Panc1 (cell line): ENCODE measurements around the gene LHX3.

ENCODE experiments used
- POLR2AphosphoS5 ChIP-seq: IDR thresholded peaks from 2 replicates; pipeline ENCODE4 v1.6.1; 2012; ENCODE audit warnings: mild to moderate bottlenecking, low read depth, low read length, moderate library complexity
- REST ChIP-seq, 2 experiments: IDR thresholded peaks; 2 replicates each; pipeline ENCODE4 v1.6.1; 2011 to 2012; ENCODE audit warnings: low read depth in 2 of 2, control low read depth in 1 of 2, low read length in 1 of 2, mild to moderate bottlenecking in 1 of 2, moderate library complexity in 1 of 2; ENCODE audit not compliant: insufficient read depth in 1 of 2
- TCF7L2 ChIP-seq: IDR thresholded peaks from 2 replicates; pipeline ENCODE4 v1.6.1; 2011; ENCODE audit warnings: mild to moderate bottlenecking, low read depth, low read length, inconsistent platforms
- TF ChIP-seq, protein P1 (sequence below): fragments of 450-650 bp; IDR thresholded peaks from 2 replicates; pipeline ENCODE4 v1.5.1; 2017; ENCODE audit warnings: mild to moderate bottlenecking

- TF ChIP-seq, protein P1, sequence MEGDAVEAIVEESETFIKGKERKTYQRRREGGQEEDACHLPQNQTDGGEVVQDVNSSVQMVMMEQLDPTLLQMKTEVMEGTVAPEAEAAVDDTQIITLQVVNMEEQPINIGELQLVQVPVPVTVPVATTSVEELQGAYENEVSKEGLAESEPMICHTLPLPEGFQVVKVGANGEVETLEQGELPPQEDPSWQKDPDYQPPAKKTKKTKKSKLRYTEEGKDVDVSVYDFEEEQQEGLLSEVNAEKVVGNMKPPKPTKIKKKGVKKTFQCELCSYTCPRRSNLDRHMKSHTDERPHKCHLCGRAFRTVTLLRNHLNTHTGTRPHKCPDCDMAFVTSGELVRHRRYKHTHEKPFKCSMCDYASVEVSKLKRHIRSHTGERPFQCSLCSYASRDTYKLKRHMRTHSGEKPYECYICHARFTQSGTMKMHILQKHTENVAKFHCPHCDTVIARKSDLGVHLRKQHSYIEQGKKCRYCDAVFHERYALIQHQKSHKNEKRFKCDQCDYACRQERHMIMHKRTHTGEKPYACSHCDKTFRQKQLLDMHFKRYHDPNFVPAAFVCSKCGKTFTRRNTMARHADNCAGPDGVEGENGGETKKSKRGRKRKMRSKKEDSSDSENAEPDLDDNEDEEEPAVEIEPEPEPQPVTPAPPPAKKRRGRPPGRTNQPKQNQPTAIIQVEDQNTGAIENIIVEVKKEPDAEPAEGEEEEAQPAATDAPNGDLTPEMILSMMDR, result no peak
- TF ChIP-seq POLR2AphosphoS5 (no peak), REST (IDR thresholded peaks at IDR 0.05; ENCODE audit: insufficient read depth in 1 of 2, low read depth in 2 of 2, low read length in 1 of 2) (no peak), TCF7L2 (no peak)
Observed at GRCh38 chr9:136160381-136160841, 44.5 kb downstream of the LHX3 start.
